ENCODE data around the gene TDP1.

The TDP1 gene

DNA sequence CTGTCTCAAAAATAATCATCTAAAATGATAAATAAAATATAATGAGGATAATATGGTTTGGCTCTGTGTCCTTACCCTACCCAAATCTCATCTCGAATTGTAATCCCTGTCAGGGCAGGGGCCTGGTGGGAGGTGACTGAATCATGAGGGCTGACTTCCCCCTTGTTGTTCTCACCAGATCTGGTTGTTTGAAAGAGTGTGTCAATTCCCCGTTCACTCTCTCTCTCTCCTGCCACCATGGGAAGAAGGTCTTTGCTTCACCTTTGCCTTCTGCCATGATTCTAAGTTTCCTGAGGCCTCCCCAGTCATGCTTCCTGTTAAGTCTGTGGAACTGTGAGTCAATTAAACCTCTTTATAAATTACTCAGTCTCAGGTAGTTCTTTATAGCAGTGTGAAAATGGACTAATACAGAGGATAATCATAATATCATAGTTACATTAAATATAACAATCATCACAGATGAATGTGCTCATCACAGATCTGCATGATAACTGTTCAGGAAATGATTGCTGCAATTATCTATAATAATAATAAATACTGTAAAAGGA, 13.8 kb upstream of the TDP1 start:
- no peak for DNase-seq (ENCODE audit: low read depth in 2 of 3, low spot score in 1 of 3)

DNA sequence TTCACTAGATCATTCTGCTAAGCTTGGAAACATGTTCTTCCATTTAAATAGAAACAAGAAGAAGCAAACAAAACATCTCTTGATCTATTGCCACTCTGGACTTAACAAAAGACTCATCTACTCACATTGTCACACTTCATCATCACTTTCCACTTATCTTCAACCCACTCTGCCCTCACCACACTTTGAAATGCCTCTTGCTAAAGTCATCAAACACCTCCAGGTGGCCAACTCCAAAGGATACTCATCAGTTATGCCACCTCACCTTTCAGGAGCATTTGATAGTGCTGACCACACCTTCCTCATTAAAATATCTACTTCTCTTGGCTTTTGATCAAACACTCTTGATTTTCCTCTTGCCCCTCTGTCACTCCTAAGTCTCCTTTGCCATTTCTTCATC, 8.4 kb upstream of the TDP1 start:
- DNase-seq (ENCODE audit: low read depth in 2 of 3, low spot score in 1 of 3), result no peak

DNA sequence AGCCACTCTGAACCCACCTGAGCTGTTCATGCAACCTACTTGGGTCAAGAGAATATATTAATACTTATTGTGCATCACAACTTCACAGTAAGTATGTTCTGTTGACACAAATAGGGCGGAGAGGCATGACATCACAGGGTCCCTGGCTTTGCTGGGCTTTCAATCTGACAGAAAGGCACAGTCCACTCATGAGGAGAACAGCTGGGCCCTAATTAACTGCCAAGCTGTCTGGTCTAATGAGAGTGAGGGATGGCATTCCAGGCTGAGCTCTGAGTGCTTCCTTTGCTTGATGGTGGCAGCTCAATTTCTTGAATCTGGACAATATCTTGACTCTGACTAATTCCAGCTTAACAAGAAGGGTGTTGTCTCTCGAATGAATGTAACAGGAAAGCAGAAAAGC, 3.2 kb upstream of the TDP1 start:
- DNase-seq (ENCODE audit: low read depth in 2 of 3, low spot score in 1 of 3), result no peak

DNA sequence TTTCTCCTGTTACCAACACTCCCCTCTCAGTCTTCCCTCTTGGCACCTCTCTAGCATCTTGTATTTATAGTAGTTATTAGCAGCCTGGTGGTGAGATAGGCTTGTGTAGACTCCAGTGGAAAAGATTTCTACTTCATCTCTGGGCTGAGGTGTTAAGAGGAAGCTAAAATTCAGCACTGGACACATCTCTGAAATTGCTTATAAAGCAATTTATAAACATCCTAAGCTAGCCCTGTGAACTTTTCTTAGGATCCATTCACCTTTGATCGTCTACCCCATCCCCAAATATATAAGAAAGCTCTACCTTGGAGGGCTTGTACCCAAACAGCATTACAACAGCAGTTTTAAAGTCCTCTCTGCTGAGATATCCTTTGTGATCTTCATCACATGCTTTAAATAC, 2.1 kb upstream of the TDP1 start:
- no peak for DNase-seq (ENCODE audit: low read depth in 2 of 3, low spot score in 1 of 3)

DNA sequence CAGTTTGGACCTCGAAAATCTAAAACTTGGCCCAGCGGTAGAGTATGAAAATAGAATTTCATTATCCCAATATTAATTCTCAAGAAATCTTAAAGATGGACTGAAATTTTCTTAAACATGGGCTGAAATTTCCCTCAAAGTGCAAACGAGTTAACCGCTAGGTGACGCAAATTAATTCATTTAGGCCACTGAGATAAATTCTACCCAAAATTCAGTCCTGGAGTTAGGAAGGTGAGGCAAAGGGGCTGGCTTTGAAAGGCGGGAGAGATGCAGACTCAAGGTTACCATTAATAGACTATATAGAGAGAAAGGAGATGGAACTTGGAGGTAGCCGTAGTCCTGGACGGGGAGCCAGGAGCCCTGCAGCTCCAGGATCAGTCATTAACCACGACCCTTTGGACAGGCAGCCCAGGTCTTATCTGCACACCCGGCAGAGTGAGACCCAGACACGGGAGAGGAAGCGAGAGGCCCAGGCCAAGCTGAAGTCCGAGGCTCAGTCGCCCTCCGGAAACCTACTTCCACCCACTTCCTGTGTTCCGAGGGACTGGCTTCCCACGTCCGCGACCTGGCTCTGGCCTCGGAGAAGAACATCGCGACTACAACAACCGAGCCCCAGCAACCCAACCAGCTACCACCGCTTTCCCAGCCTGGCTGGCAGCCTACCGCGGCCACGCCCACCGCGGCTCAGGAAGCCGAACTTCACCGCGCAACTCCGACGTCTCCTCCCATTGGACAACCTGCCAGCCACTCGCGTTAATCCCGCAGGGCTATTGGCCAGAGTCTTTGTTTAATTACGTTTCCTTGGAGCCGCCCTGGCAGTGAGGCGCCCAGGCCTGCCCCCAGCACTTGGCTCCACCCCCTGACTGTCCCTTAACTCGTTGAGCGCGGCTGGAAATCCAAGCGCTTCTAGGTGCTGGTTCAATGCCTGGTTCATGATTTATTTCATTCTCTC, 1.4 kb upstream of the TDP1 start, which contains the start of gene EFCAB11:
TSS of gene EFCAB11 (minus strand) at position 661 of the 952 bp plus-strand sequence. CDS start at position 591, 70 bp downstream.
- DNase-seq (ENCODE audit: low read depth in 2 of 3, low spot score in 1 of 3), result peak; percentile 87 to 94 (median 90)

DNA sequence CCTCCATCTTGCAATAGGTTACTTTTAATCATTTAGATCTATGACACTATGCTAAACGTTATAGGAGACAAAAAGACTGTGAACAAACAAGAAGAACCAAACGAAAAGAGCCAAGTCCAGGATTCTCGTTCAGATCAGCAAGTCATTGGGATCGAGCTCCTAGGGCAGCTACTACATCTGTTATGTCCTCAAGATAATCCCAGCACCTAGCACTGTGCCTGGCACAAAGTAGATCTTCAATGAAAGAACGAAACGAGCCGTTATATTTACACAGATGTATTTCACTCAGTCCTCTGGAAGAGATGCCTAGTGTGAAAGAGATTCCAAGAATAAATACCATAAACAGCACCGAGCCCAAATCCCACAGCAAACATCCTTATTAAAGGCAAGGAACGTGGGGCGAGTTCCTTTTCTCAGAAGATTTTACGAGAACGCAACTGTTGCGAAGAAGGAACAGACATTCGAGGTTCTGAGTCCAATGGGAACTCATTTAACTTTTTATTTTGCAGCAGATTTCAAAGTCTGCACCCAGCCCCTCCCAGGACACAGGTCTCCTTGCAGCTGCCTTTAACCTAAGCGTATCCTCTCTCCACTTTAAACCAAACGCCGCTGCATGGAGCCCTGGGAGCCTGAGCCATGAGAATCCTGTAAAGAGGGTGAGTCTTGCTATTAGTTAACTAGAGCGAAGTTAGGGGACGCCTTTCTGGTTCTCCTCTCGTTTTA, 544 bp upstream of the TDP1 start:
- DNase-seq (ENCODE audit: low read depth in 2 of 3, low spot score in 1 of 3), result no peak

DNA sequence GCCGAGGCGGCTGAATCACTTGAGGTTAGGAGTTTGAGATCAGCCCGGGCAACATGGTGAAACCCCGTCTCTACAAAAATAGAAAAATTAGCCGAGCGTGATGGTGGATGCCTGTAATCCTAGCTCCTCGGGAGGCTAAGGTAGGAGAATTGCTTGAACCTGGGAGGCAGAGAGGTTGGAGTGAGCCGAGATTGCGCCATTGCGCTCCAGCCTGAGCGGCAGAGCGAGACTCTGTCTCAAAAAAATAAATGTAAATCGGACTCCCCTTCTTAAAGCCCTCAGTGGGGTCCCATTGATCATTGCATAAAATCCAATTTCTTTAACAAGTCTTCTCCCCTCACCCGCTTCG, 908 bp downstream of the TDP1 start:
- DNase-seq (ENCODE audit: low read depth in 2 of 3, low spot score in 1 of 3), result no peak

DNA sequence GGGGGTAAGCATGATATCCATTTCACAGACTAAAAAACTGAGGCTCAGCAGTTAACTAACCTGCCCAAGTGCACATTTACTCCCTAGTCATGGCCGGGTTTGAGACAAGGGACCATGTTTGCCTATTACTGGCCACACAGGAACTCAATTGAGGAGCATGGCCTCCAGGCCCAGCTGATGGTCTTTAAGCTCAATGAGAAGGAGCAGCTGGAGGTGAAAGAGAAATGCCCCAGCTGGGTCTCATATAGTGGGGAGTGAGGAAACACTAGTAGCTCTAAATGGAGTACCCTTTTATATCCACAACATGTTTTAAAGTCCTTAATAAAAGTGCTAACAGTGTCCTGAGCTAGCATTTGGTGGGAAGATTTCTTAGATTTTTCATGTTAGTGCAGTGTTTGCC, 1.6 kb downstream of the TDP1 start:
- no peak for DNase-seq (ENCODE audit: low read depth in 2 of 3, low spot score in 1 of 3)

DNA sequence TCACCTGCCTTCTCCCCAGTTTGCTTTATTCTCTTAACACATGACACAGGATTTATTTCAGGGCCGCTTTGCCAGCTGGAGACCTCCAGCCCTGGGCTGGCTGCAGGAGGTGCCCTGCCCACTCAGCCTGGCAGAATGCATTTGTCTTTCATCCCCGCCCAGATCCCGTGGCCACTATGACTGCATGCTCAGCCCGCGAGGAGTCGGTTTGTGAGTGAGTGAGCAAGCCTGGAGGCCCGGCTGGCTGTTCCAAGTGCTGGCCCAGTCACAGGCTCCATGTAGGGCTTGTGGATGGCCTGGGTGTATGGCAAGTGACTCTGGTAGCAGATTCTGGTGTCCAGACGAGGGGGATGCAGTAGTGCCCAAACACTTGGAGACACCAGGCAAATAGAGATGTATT, 2.1 kb downstream of the TDP1 start:
- DNase-seq (ENCODE audit: low read depth in 2 of 3, low spot score in 1 of 3), result no peak

DNA sequence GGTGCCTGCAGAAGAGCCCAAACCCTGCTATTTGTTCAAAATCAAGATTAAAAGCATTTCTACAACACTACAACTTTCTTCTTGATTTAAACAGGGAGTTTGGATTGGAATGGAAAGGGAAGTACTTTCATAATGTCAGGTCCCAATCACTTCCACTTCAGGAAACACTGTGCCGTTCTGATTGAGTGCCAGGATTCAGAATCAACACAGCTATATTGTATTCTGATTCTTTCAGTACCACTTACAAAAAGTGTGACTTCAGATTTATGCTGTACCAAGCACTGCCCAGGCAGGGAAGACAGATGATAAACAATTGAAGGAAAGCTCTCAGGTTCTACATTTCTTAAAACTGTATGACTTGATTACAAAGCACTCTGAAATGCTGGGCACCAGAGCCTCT, 3.2 kb downstream of the TDP1 start:
- no peak for DNase-seq (ENCODE audit: low read depth in 2 of 3, low spot score in 1 of 3)

DNA sequence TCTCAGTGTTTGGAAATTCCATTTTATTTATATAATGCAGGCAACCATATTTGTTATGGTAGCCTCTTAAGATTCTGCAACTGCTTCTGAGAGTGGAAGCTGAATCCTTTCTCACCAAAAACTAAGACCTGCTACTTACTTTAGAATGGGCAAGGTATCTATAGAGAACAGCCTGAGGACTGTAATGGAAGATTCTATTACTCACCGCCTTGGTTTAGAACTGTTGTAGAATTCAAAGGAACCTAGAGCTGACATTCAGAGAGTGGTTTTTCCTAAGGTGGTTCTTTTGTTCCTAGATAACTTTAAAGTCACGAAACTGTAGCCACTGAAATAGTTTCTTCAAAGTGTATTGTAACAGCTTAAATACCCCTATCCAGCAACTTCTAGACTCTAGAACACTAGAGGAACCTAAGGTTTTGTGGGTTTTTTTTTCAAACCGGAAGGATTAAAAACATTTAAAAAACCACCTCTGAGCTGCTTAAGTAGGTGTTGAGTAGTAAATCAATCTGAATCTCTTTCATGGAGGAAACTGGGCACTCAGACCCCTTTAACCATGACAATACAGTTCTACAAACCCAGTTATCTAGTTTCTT, 4.2 kb downstream of the TDP1 start:
- no peak for DNase-seq (ENCODE audit: low read depth in 2 of 3, low spot score in 1 of 3)

DNA sequence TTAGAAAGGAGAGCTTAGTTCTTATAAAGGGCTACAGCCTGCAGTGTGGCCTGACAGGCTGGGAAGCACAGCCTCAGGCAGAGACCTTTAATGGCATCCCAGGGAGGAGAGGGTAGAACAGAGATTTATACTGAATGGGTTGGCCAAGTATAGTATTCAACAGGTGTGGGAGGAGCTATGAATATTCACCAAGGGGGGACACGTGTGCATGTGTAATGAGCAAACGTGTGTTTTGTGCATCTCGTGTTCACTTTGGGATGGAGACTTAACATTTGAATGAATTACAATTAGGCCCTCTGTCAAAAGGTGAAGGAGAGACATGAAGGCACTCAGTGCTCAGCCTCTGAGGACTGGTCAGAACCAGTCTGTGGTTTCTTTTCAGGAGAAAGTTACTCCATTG, 5.2 kb downstream of the TDP1 start:
- DNase-seq (ENCODE audit: low read depth in 2 of 3, low spot score in 1 of 3), result no peak

DNA sequence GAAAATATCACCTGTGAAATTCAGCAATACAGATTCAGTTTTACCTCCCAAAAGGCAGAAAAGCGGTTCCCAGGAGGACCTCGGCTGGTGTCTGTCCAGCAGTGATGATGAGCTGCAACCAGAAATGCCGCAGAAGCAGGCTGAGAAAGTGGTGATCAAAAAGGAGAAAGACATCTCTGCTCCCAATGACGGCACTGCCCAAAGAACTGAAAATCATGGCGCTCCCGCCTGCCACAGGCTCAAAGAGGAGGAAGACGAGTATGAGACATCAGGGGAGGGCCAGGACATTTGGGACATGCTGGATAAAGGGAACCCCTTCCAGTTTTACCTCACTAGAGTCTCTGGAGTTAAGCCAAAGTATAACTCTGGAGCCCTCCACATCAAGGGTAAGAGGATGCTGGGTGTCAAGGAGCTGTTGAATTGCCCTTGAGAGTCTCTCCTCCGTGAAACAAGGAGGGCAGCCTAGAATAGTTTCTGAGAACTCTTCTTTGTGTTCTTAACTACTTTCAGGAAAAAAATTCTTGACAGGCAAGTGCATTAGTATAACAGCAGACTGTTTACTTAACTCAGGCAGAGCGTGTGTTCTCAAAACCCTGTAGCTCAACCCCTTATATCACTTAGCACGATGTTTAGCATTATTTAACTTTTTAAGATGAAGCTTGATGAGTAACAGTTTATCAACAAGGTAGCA, 7.7 kb downstream of the TDP1 start:
- no peak for DNase-seq (ENCODE audit: low read depth in 2 of 3, low spot score in 1 of 3)

DNA sequence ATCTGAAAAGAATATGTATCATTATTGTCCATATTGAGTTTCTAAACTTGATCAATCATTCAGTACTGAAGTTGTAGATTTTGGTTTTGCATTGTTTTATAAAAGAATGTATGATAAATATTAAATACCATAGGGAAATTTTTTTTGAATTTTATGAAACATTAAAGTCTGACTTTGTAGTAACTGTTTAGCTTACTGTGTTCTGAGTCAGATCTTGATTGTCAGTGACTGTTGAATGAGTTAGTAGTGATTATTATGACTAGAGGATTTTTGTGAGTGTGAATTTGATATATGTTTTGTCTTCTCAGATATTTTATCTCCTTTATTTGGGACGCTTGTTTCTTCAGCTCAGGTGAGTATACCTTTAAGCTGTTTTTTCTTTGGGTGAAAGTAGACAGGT, 10.1 kb downstream of the TDP1 start:
- DNase-seq (ENCODE audit: low read depth in 2 of 3, low spot score in 1 of 3), result no peak

DNA sequence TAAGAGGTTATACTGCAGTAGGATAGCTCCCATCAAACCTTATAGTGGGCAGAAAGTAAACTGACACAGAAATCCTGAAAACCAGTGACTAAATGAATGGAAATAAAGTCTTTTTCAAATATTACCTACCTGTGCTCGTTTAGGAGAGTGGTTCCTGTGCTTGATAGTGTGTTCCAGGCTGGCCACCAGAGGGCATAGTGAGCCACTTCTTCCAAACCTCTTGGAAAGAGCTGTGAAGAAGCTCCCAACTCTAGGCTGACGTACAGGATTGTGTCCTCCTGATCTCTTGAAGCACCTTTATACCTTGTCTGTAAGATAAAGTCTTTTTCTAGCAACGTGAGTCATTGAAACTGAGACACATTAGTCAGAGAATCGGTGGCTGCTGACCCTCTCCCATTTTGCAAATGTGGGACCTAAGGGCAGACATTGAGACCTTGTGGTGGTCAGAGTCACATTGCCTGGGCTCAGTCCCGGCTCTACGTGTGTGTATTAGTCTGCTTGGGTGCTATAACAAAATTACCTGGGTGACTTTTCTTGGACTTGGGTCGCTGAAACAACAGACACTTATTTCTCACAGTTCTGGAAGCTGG, 17.6 kb downstream of the TDP1 start:
- peak; percentile 28 to 34 (median 32) for DNase-seq (ENCODE audit: low read depth in 2 of 3, low spot score in 1 of 3)

DNA sequence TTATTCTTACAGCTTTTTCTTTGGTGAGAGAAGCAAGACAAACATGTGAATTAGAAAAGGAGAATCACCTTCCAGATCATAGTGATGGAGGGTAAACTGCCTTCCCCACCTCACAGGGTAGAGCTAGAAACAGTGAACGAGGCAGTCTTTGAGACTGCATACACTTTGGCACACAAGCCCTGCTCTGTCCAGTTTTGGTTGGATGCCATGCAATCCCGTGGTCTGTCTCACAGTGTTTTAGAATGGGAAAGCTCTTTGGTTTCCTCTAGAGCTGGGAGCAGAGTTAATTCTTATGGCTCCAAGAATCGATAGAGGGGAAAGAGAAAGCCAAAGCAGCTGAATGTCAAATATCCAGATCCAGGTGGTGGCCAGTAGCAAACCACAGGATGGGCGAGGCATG, 21.9 kb downstream of the TDP1 start:
- DNase-seq (ENCODE audit: low read depth in 2 of 3, low spot score in 1 of 3), result no peak

DNA sequence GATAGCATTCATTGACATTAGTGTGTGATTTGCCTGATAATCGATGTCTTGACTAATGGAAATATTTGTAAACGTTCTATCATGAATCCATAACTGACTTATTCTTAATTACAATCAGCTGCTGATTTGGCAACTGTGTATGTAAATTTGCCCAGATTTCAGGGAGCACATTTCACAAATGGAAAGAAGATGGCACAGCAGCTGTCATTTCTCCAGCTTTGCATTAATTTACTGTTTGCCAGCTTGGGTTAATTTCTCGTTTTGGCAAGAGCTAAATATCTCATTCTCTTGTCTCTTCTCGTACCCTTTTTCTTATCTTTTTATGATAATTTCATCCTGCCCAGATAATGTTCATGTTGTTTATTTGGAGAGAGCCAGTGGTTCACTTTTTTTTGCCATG, 22.9 kb downstream of the TDP1 start:
- no peak for DNase-seq (ENCODE audit: low read depth in 2 of 3, low spot score in 1 of 3)

DNA sequence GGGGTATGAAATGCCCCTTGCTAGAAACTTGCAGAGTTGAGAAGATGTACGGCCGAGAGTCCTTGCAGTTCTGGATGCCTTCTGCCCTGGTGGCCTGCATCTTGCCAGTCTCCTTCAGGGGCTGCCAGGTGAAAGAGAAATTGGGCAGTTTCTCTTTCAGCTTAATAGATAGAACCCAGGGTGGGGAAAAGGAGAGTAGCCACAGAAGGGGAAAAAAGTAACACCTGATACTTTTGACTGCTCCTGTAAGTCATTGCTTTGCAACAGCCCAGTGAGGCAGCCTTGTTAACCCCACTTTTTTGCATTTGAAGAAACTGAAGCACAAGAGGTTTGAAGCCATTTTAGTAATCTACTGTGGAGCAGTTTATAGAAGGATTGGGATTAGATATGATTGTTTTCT, 27.6 kb downstream of the TDP1 start:
- DNase-seq (ENCODE audit: low read depth in 2 of 3, low spot score in 1 of 3), result no peak

DNA sequence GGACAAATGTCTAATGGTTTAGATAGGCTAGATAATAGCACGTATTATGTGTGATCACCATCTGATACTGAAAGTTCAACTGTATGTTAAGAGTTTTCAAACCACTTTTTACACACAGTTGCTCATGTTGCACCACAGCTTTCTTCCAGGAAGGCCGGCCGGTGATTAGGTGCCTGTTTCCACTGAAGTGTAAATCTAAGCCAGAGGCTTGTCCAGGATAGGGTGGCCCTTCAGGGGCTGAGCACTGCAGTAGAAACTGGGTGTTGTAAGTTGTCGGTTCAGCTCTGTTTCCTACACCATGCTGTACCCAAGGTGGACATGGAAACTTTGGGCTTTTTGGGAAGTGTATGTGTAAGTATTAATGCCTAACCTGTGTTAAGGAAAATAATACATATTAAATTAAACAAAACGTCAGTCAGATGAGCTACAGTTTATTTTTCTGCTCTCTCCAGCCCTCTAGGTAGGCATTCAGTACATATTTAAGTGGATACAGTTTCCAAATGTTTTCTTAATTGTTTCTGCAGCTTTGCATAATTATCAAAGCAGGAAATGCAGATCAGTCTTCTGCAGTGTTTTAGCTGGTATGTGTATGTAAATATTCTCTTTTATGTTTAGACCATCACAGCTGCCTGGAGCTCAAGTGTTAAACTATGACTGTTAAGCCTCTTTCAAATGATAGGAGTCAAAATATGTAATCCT, 30.9 kb downstream of the TDP1 start:
- DNase-seq (ENCODE audit: low read depth in 2 of 3, low spot score in 1 of 3), result no peak

DNA sequence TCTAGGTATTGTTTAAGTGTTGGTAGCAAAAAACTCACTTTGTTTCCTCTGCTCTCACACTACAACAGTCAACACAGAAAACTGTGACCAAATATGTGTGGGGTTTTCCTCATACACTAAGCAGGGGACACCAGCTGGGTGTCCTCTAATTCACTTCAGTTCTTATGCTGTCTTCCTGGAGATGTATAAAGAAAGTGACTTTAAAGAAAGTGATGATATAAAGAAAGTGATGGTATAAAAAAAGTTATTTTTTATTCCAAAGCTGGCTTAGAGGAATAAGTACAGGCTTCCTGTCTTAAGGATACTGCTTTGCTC, 31.4 kb downstream of the TDP1 start:
- DNase-seq (ENCODE audit: low read depth in 2 of 3, low spot score in 1 of 3), result no peak
